ENCODE measurements around the gene FPR3. TPM values are rescaled to one million over a fixed set of nuclear protein-coding genes. Genes with fewer than 3 reads are reported as not detected.

The FPR3 gene
- total and polyA plus RNA-seq, 2 donors (not counting 1 experiment from before 2014, with no cell fraction given) = 0.44 TPM; not detected in 1

Other genes with a start within 250 kb of the FPR3 start
- 31.3 and 33.0 TPM in 2 replicates for gene ZNF175, start 223.9 kb upstream of the FPR3 start, total RNA-seq
- gene ZNF175, start 223.9 kb upstream of the FPR3 start, polyA plus RNA-seq = 3.2 and 4.6 TPM in 2 replicates
- gene SIGLEC5, start 164.8 kb upstream of the FPR3 start, total RNA-seq = 0.84 and 2.1 TPM in 2 replicates
- gene SIGLEC5, start 164.8 kb upstream of the FPR3 start, polyA plus RNA-seq = 0.12 TPM in 1 of 2 replicates, not detected in the other
- 9.2 and 11.2 TPM in 2 replicates for gene SIGLEC14, start 148.3 kb upstream of the FPR3 start, total RNA-seq
- gene SIGLEC14, start 148.3 kb upstream of the FPR3 start, polyA plus RNA-seq = 0.29 and 30.0 TPM in 2 replicates
- gene SPACA6, start 101.8 kb upstream of the FPR3 start, total RNA-seq = 2.8 and 4.0 TPM in 2 replicates
- 3.3 and 4.9 TPM in 2 replicates for gene SPACA6, start 101.8 kb upstream of the FPR3 start, polyA plus RNA-seq
- gene HAS1, start 71.2 kb upstream of the FPR3 start, total RNA-seq = not detected in 2 replicates
- gene HAS1, start 71.2 kb upstream of the FPR3 start, polyA plus RNA-seq = not detected in 2 replicates
- gene FPR1, start 43.3 kb upstream of the FPR3 start, total RNA-seq = 0.17 TPM in 1 of 2 replicates, not detected in the other
- 0.78 and 1.1 TPM in 2 replicates for gene FPR1, start 43.3 kb upstream of the FPR3 start, polyA plus RNA-seq
- not detected in 2 replicates for gene FPR2, start 34.0 kb upstream of the FPR3 start, total RNA-seq
- gene FPR2, start 34.0 kb upstream of the FPR3 start, polyA plus RNA-seq = 0.04 TPM in 1 of 2 replicates, not detected in the other
- gene ZNF577, start 92.8 kb downstream of the FPR3 start, total RNA-seq = 26.0 and 27.9 TPM in 2 replicates
- 12.8 and 15.9 TPM in 2 replicates for gene ZNF577, start 92.8 kb downstream of the FPR3 start, polyA plus RNA-seq
- 35.7 and 36.3 TPM in 2 replicates for gene ZNF649, start 109.9 kb downstream of the FPR3 start, total RNA-seq
- gene ZNF649, start 109.9 kb downstream of the FPR3 start, polyA plus RNA-seq = 3.8 and 4.1 TPM in 2 replicates
- gene ZNF613, start 132.3 kb downstream of the FPR3 start, total RNA-seq = 7.0 and 11.2 TPM in 2 replicates
- gene ZNF613, start 132.3 kb downstream of the FPR3 start, polyA plus RNA-seq = 0.91 and 3.0 TPM in 2 replicates
- 50.2 and 53.0 TPM in 2 replicates for gene ZNF350, start 191.7 kb downstream of the FPR3 start, total RNA-seq
- gene ZNF350, start 191.7 kb downstream of the FPR3 start, polyA plus RNA-seq = 6.0 and 13.9 TPM in 2 replicates
- gene ZNF615, start 213.1 kb downstream of the FPR3 start, total RNA-seq = 16.8 and 24.5 TPM in 2 replicates
- 5.0 and 6.2 TPM in 2 replicates for gene ZNF615, start 213.1 kb downstream of the FPR3 start, polyA plus RNA-seq
- 12.3 and 14.3 TPM in 2 replicates for gene ZNF614, start 233.2 kb downstream of the FPR3 start, total RNA-seq
- gene ZNF614, start 233.2 kb downstream of the FPR3 start, polyA plus RNA-seq = 3.5 and 6.5 TPM in 2 replicates